ENCODE results near the gene DMXL2. TPM values are rescaled to one million over a fixed set of nuclear protein-coding genes. Genes with fewer than 3 reads are reported as not detected.
"Not testable (repeated sequence)": the region's sequence is repeated elsewhere in the genome, so short reads cannot be mapped to it uniquely, and the experiment has no call there.

DMXL2 gene
- total RNA-seq, 6 experiments from 2014 or later: 10.1 to 12.5 (median 10.7) TPM

DNA sequence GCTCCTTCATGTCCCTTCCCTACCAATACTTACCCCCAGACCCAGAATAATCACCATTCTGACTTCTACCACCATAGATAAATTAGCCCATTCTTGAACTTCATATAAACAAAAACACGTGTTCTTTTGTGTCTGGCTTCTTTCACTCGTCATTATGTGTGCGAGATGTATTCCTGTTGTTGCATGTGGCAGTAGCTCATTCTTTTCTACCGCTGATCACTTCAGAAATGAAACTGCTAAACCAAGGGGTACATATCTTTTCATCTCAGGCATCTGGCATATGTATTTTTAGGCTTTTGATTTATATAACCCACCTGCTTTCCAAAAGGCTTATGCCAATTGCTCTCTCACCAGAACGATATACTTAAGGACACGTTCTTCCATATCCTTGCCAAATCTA is 44.9 kb upstream of the DMXL2 start:
- H3K4me3 Mint-ChIP-seq: no peak overlapping the region
- TF ChIP-seq, protein P1, sequence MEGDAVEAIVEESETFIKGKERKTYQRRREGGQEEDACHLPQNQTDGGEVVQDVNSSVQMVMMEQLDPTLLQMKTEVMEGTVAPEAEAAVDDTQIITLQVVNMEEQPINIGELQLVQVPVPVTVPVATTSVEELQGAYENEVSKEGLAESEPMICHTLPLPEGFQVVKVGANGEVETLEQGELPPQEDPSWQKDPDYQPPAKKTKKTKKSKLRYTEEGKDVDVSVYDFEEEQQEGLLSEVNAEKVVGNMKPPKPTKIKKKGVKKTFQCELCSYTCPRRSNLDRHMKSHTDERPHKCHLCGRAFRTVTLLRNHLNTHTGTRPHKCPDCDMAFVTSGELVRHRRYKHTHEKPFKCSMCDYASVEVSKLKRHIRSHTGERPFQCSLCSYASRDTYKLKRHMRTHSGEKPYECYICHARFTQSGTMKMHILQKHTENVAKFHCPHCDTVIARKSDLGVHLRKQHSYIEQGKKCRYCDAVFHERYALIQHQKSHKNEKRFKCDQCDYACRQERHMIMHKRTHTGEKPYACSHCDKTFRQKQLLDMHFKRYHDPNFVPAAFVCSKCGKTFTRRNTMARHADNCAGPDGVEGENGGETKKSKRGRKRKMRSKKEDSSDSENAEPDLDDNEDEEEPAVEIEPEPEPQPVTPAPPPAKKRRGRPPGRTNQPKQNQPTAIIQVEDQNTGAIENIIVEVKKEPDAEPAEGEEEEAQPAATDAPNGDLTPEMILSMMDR (IDR thresholded peaks at IDR 0.05): no peak

GRCh38 chr15:51661072-51661471 is 38.5 kb upstream of the DMXL2 start:
- TF ChIP-seq, protein P1 (IDR thresholded peaks at IDR 0.05): no peak
- Mint-ChIP-seq H3K4me3 (no peak overlapping the region), H3K36me3 (ENCODE audit: low read depth) (no peaks in the 10 kb centered on the region), H3K9me3 (no peaks in the 10 kb centered on the region), H3K4me1 (ENCODE audit: low read depth) (no peaks in the 10 kb centered on the region), H3K27ac (no peak overlapping the region), H3K27me3 (ENCODE audit: insufficient read depth) (peaks cover 9% of the 10 kb centered on the region)
- no peak for DNase-seq

More for the DNA sequence above, 44.9 kb upstream of the DMXL2 start:
- Mint-ChIP-seq H3K9me3 (no peaks in the 10 kb centered on the region), H3K27ac (no peak overlapping the region), H3K4me1 (ENCODE audit: low read depth) (peaks cover under 1% of the 10 kb centered on the region; the same call in 1 of the 2 replicates), H3K27me3 (ENCODE audit: insufficient read depth) (peaks cover 15% of the 10 kb centered on the region), H3K36me3 (ENCODE audit: low read depth) (no peaks in the 10 kb centered on the region)
- no peak for DNase-seq

- Mint-ChIP-seq H3K4me3 (no peak overlapping the region), H3K27me3 (ENCODE audit: insufficient read depth) (peaks cover 7% of the 10 kb centered on the region), H3K27ac (no peak overlapping the region), H3K4me1 (ENCODE audit: low read depth) (no peaks in the 10 kb centered on the region), H3K36me3 (ENCODE audit: low read depth) (no peaks in the 10 kb centered on the region), H3K9me3 (no peaks in the 10 kb centered on the region)
- TF ChIP-seq, protein P1 (IDR thresholded peaks at IDR 0.05): no peak
- no peak for DNase-seq
Measured at GRCh38 chr15:51658664-51659063, 36.1 kb upstream of the DMXL2 start.

DNA sequence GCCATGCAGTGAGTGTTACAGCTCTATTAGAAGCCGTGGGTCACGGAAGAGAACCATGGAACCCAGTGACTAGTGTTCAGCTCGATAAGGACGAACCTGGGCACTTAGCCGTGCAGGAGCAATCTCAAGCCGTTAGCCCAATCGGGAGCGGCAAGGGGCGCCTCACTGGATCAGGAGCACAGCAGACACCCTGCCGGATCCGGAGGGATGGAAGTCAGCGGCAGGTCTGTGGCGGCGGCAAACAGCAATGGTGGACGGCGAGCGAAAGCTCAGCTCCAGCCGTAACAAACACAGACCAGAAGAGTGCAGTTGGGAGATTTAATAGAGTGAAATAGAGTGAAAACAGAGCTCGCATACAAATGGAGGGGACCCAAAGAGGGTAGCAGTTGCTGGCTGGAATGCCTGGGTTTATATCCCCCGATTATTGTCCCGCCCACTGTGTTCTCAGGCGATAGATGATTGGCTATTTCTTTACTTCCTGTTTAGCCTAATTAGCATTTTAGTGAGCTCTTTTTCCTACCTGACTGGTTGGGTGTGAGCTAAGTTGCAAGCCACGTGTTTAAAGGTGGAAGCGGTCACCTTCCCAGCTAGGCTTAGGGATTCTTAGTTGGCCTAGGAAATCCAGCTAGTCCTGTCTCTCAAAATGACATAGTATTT is 33.0 kb upstream of the DMXL2 start:
- not testable (repeated sequence) for H3K4me1 Mint-ChIP-seq (ENCODE audit: low read depth); H3K27me3 Mint-ChIP-seq (ENCODE audit: insufficient read depth); H3K27ac Mint-ChIP-seq; H3K9me3 Mint-ChIP-seq; DNase-seq; H3K4me3 Mint-ChIP-seq; H3K36me3 Mint-ChIP-seq (ENCODE audit: low read depth)

DNA sequence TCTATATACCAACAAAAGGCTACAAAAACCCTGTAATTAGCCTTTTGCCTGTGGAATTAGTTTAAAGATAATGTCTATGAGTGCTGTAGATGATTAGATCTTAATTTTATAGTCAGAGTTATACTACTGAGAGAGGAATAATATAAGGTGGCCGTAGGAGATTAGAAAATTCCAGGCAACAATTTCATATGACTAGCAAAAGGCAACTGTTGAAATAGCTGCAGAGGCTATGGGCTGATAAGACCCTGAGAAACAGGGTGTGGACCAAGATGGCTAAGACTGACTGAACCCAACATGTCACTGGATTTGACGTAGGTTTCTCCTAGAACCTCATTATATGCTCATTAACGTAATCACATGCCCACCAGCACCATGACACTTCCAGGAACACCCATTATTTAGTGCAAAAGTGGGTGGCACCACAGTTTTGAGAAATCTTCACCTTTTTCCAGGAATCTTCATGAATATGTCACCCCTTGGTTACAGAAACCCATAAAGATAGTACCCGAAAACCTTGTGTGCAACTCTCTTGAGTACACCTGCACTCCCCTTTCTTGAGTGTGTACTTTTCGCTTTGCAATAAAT is 29.6 kb upstream of the DMXL2 start:
- Mint-ChIP-seq H3K4me3 (no peak overlapping the region), H3K27ac (no peak overlapping the region), H3K9me3 (no peaks in the 10 kb centered on the region), H3K27me3 (ENCODE audit: insufficient read depth) (peaks cover 8% of the 10 kb centered on the region), H3K36me3 (ENCODE audit: low read depth) (no peaks in the 10 kb centered on the region), H3K4me1 (ENCODE audit: low read depth) (peaks cover 4% of the 10 kb centered on the region)
- TF ChIP-seq, protein P1 (IDR thresholded peaks at IDR 0.05): no peak
- no peak for DNase-seq
